Erythroblast (primary cell): ENCODE measurements around the gene ECM1.

Experiments
- DNase-seq, 2 experiments: peaks; one replicate each; lab custom pipeline; 2025; lab: John Stamatoyannopoulos, UW
- GATA1 ChIP-seq: IDR thresholded peaks from 2 replicates; pipeline ENCODE4 v1.6.1; 2011; ENCODE audit warnings: low read depth, mild to moderate bottlenecking, control low read depth, low read length, moderate library complexity
- POLR2A ChIP-seq: IDR thresholded peaks from 2 replicates; pipeline ENCODE4 v1.6.1; 2011; ENCODE audit warnings: mild to moderate bottlenecking, low read length

ECM1 gene

DNA sequence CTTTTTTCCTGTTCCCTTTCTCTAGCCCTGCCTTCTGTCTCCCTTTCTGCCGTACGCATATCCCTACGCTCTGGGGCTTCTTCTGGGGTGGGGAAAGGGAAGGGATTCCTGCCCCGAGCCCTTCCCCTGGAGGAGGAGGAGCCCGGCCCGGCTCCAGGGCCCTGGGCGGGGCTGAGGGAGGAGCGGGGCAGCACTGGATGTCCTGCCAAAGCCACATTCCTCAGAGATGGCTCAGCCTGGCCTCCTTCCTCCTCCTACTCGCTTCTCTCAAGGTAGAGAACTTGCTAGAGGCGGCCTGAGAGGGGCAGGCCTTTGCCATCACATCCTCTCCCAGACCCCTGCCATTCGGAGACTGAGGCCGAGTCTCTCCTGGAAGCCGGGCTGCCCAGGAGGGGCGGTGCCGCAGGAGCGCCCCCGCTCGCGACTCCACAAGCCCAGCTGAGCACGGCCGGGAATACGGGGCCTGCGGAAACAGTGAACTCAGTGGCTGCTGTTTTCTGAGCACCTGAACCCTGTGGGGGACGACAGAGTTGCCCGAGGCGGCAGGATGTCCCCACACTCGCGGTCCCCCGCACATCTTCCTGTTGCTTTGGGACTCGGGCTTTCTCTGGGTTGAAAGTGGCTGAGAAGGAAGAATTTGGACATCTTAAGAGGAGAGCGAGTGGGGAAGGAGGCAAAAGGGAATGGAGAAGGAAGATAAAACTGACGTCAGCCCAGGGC, 53.5 kb downstream of the ECM1 start:
- peak; percentile 84 to 92 for DNase-seq
- TF ChIP-seq POLR2A, result peak; percentile 82
- TF ChIP-seq GATA1, result no peak

DNA sequence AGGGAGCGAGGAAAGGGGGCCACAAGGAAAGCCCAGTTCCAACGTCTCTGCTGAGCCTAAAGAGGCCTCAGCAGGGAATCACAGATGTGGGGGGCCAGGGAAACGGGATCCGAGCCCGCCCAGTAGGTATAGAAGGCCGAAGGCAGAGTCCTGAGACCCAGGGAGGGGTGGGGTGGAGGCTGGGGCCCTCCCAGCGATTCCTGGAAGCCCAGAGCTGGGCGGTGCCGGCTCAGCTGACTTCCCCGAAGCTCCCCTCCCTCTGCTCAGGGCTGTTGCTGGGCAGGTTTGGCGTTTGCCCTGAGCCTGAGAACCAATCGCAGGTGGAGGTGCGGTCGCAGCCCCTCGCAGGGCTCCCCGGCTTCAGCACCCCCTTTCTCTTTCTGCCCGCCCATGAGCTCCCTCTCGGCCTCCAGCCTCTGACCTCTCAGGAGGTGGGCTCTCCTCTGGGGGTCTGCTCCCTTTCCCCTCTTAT, 54.1 kb downstream of the ECM1 start:
- peak; percentile 34 for TF ChIP-seq POLR2A
- TF ChIP-seq GATA1, result no peak
- DNase-seq, result peak; percentile 91 to 94

DNA sequence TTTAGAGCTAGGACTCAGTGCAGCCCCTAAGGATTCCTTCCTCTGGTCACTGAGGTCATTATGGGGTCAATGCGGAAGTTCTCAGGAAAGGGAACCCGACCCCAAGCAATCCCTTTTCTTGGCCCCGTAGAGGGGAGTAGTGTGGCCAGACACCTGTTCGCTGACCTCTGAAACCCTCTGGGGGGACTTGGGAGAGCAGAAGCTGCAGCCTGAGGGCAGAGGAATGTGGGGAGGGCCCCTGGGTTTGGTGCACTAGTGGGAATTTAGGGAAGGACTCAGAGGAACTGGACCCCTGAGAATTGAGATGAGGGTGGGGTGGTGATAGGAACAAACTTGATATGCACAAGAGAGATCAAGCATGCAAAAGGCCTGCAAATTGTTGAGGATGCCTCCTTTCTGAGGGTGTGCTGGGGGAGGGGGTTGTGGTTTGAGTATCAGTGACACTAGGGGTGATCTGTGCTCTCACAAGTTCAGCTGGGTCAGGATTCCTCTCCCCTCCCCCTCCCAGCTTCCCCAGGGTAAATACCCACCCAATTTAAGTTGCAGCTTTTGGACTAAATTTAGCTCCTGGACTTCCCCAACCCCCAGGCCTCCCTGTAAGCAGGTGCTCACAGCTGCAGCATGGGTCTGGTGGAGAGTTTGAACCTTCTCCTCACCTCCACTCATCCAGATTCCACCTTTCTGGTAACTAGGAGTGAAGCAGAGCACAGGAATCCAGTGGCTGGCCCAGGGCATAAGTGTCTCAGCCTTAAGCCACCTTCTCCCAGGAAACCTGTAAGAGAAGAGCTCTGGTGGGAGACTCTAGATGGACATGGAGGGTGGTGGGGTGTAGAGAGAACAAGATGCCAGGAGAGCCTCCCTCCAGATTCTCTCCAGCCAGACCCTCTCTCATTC, 54.8 kb downstream of the ECM1 start:
- TF ChIP-seq POLR2A, result no peak
- TF ChIP-seq GATA1, result no peak
- DNase-seq, result peak; percentile 51 to 61
